Epithelial cell of proximal tubule (primary cell): ENCODE data around the gene GFRA1. TPM values are rescaled to one million over a fixed set of nuclear protein-coding genes. Genes with fewer than 3 reads are reported as not detected.

Experiments used
- DNase-seq: peaks from one replicate; pipeline ENCODE4 v3.0.0-alpha.2; 2011; ENCODE audit warnings: low read depth
- H3K4me3 ChIP-seq: 2 replicates; pipeline ENCODE4 v1.5.1; 2011; ENCODE audit warnings: low read depth, mild to moderate bottlenecking, low read length
- CTCF ChIP-seq: conservative IDR thresholded peaks from 2 replicates; pipeline ENCODE4 v1.5.1; 2012; ENCODE audit warnings: low read depth, mild to moderate bottlenecking, low read length
- total RNA-seq: library from RNA; depleted of rRNA; stranded (reverse); fragments of >200 nt; gene quantifications from 2 replicates; pipeline ENCODE4 v1.2.3, GENCODE V29; 2015

Gene GFRA1
- total RNA-seq, 1 donor from 2014 or later, result 10.6 TPM

GRCh38 chr10:116255886-116256751 is 16.9 kb downstream of the GFRA1 start:
- DNase-seq, result no peak
- TF ChIP-seq CTCF, result no peak
- no peak overlapping the region for H3K4me3 ChIP-seq

GRCh38 chr10:116254422-116255155 is 18.4 kb downstream of the GFRA1 start:
- DNase-seq, result no peak
- H3K4me3 ChIP-seq, result no peak overlapping the region
- no peak for TF ChIP-seq CTCF

- no peak for DNase-seq
- no peak for TF ChIP-seq CTCF
- H3K4me3 ChIP-seq, result no peak overlapping the region
These were observed 19.3 kb downstream of the GFRA1 start for GRCh38 chr10:116253716-116254115.

- no peak overlapping the region for H3K4me3 ChIP-seq
- TF ChIP-seq CTCF, result no peak
- no peak for DNase-seq
These were observed 21.2 kb downstream of the GFRA1 start for GRCh38 chr10:116251602-116252395.

- H3K4me3 ChIP-seq, result no peak overlapping the region
- TF ChIP-seq CTCF, result no peak
- DNase-seq, result no peak
These were observed 25.3 kb downstream of the GFRA1 start for GRCh38 chr10:116247691-116248090.

- no peak for TF ChIP-seq CTCF
- no peak for DNase-seq
- H3K4me3 ChIP-seq, result no peak overlapping the region
These were observed 26.7 kb downstream of the GFRA1 start for GRCh38 chr10:116246263-116246662.
